GM23248 (cell line): ENCODE data around the gene TCEAL7. TPM values are rescaled to one million over a fixed set of nuclear protein-coding genes. Genes with fewer than 3 reads are reported as not detected.
"Not testable (repeated sequence)": the region's sequence is repeated elsewhere in the genome, so short reads cannot be mapped to it uniquely, and the experiment has no call there.

Source experiments
- DNase-seq: peaks from one replicate; pipeline ENCODE4 v3.0.0-alpha.2; 2015
- H2AFZ ChIP-seq: fragments of 200-600 bp; sonication (generic); 2 replicates; pipeline ENCODE4 v1.6.1; 2016; ENCODE audit warnings: antibody characterized with exemption
- H3F3A ChIP-seq: fragments of 200-600 bp; sonication (generic); 2 replicates; pipeline ENCODE4 v1.6.1; 2016; ENCODE audit warnings: mild to moderate bottlenecking, antibody characterized with exemption, mixed run types; ENCODE audit not compliant: insufficient read depth
- H3K27ac ChIP-seq: fragments of 200-600 bp; sonication (generic); 2 replicates; pipeline ENCODE4 v1.5.1; 2016; ENCODE audit warnings: mild to moderate bottlenecking
- H3K27me3 ChIP-seq: fragments of 200-600 bp; sonication (generic); replicated peaks from 2 replicates; pipeline ENCODE4 v1.6.1; 2016; ENCODE audit warnings: mild to moderate bottlenecking; ENCODE audit not compliant: insufficient read depth
- H3K36me3 ChIP-seq: fragments of 200-600 bp; sonication (generic); 2 replicates; pipeline ENCODE4 v1.6.1; 2016; ENCODE audit warnings: low read depth, mild to moderate bottlenecking
- H3K4me1 ChIP-seq: fragments of 200-600 bp; sonication (generic); 2 replicates; pipeline ENCODE4 v1.6.1; 2016; ENCODE audit warnings: mild to moderate bottlenecking; ENCODE audit not compliant: insufficient read depth
- H3K4me2 ChIP-seq: fragments of 200-600 bp; sonication (generic); one replicate; pipeline ENCODE4 v1.6.1; 2016; ENCODE audit warnings: mild to moderate bottlenecking; ENCODE audit not compliant: unreplicated experiment
- H3K4me3 ChIP-seq: fragments of 200-600 bp; sonication (generic); 2 replicates; pipeline ENCODE4 v1.5.1; 2016; ENCODE audit warnings: mild to moderate bottlenecking
- H3K79me2 ChIP-seq: fragments of 200-600 bp; sonication (generic); 2 replicates; pipeline ENCODE4 v1.6.1; 2016; ENCODE audit warnings: mild to moderate bottlenecking; ENCODE audit not compliant: insufficient read depth
- H3K9ac ChIP-seq: fragments of 200-600 bp; sonication (generic); 2 replicates; pipeline ENCODE4 v1.6.1; 2016; ENCODE audit warnings: mild to moderate bottlenecking
- H3K9me2 ChIP-seq: fragments of 200-600 bp; sonication (generic); 2 replicates; pipeline ENCODE4 v1.6.1; 2016; ENCODE audit warnings: mixed run types, mild to moderate bottlenecking, moderate library complexity; ENCODE audit not compliant: insufficient read depth
- H3K9me3 ChIP-seq: fragments of 200-600 bp; sonication (generic); one replicate; pipeline ENCODE4 v1.6.1; 2017; ENCODE audit warnings: low read depth
- H4K20me1 ChIP-seq: fragments of 200-600 bp; sonication (generic); 2 replicates; pipeline ENCODE4 v1.6.0; 2016; ENCODE audit not compliant: insufficient read depth
- EZH2 ChIP-seq: fragments of 200-600 bp; sonication (generic); IDR thresholded peaks from 2 replicates; pipeline ENCODE4 v1.6.1; 2018; ENCODE audit warnings: antibody characterized with exemption, mild to moderate bottlenecking; ENCODE audit not compliant: insufficient read depth, poor library complexity, severe bottlenecking
- EZH2phosphoT487 ChIP-seq: fragments of 200-600 bp; sonication (generic); IDR thresholded peaks from 2 replicates; pipeline ENCODE4 v1.6.1; 2018; ENCODE audit warnings: antibody characterized with exemption, moderate library complexity, mild to moderate bottlenecking, low read depth; ENCODE audit not compliant: insufficient read depth
- WGBS, 2 experiments: methylation state at CpG; one replicate each; pipeline ENCODE4 v1.1.6; 2015 to 2017; ENCODE audit warnings: low lambda C conversion rate in 2 of 2, low coverage in 1 of 2; ENCODE audit errors: missing lambda C conversion rate in 2 of 2; 5-methylcytosine and 5-hydroxymethylcytosine counted together
- in situ Hi-C: fragments of 300-500 bp; cut with MboI; formaldehyde crosslinking; loops from 2 replicates; pipeline ENCODE4 v1.15.0; 2020
- polyA plus RNA-seq: library from polyadenylated mRNA; unstranded; fragments of >200 nt; fragmentation: Nextera tagmentation; extraction: Ambion mirVana; gene quantifications from 2 replicates; pipeline ENCODE4 v1.2.1, GENCODE V29; 2016
- total RNA-seq: library from RNA; depleted of rRNA; stranded (reverse); fragments of >200 nt; shearing (Covaris generic); gene quantifications from 2 replicates; pipeline ENCODE4 v1.2.3, GENCODE V29; 2014; rRNA removed

The TCEAL7 gene, protein sequence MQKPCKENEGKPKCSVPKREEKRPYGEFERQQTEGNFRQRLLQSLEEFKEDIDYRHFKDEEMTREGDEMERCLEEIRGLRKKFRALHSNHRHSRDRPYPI
- 8.0 and 17.1 TPM in 2 replicates for total RNA-seq
- polyA plus RNA-seq, result 21.8 and 21.9 TPM in 2 replicates

- H3K36me3 ChIP-seq, result no peaks in the 10 kb centered on the region
- no peaks in the 10 kb centered on the region for H3K4me1 ChIP-seq
- no peaks in the 10 kb centered on the region for H3F3A ChIP-seq
- no peaks in the 10 kb centered on the region for H3K27me3 ChIP-seq
- TF ChIP-seq EZH2 (no peak), EZH2phosphoT487 (no peak)
- no peaks in the 10 kb centered on the region for H3K9me3 ChIP-seq
- H2AFZ ChIP-seq, result peak within 1 kb of the TSS; percentile 94
- DNase-seq, result peak; percentile 55
- no peaks in the 10 kb centered on the region for H3K79me2 ChIP-seq
- in situ Hi-C loops, result no loop called here
- no peaks in the 10 kb centered on the region for H3K9me2 ChIP-seq
- H3K27ac ChIP-seq, result no peak within 1 kb of the TSS
- H3K4me2 ChIP-seq, result peak within 1 kb of the TSS; percentile 86
- no peaks in the 10 kb centered on the region for H4K20me1 ChIP-seq
- peak within 1 kb of the TSS; percentile 70 for H3K4me3 ChIP-seq
- WGBS, 2 experiments, result 2 to 6% methylated on average over 7 to 10 of the region's 11 CpGs
- peak within 1 kb of the TSS; percentile 73 for H3K9ac ChIP-seq
Measured at GRCh38 chrX:103329991-103330390, at the start of gene TCEAL7. Gene TCEAL7 (plus strand): TSS chrX:103330239. CDS start chrX:103331404, 1,165 bp downstream.

DNA sequence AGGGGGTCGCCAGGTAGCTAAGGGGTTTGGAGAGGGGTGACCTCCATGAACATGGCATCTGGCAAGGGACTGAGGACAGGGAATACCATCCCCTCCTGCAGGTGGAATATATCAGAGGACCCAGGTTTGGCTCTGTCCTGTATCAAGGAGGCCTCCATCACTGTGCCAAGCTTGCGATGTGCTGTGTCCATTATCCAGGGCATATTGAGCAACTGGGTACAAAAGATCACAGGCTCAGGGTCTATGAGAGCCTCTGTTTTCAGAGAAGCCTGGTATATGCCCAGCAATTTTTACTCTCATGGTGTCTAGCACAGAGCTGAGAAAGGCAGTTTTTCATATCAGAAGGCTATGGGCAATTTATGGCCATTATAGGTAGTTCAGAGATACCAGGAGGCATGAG is 36.9 kb upstream of the TCEAL7 start:
- Histone ChIP-seq H4K20me1 (no peaks in the 10 kb centered on the region), H3K79me2 (no peaks in the 10 kb centered on the region), H3K9me2 (no peaks in the 10 kb centered on the region), H3K36me3 (no peaks in the 10 kb centered on the region), H3K27me3 (no peaks in the 10 kb centered on the region), H3K27ac (no peak overlapping the region), H3K4me3 (no peak overlapping the region), H3K9me3 (no peaks in the 10 kb centered on the region), H2AFZ (no peak overlapping the region), H3K9ac (no peak overlapping the region), H3F3A (no peaks in the 10 kb centered on the region), H3K4me1 (no peaks in the 10 kb centered on the region), H3K4me2 (no peak overlapping the region)
- in situ Hi-C loops, result no loop called here
- no peak for DNase-seq
- TF ChIP-seq EZH2 (no peak), EZH2phosphoT487 (no peak)
- 67 to 71% methylated on average over 2 of the region's 2 CpGs for WGBS, 2 experiments

DNA sequence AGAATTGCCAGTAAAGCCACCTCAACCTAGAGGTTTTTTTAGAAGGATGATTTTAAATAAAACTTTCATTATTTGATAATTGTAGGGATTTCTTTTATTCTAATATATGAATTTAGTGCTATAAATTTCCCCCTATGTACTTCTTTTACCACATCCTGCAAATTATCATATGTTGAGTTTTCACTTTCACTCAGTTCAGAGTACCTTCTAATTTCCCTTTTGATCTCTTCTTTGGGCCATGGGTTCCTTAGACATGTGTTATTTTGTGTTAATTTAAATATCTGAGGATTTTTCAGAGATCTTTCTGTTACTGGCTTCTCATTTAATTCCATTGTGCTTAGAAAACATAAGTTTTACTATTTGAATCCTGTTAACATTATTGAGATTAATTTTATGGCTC is 25.3 kb upstream of the TCEAL7 start:
- no peaks in the 10 kb centered on the region for H3K79me2 ChIP-seq
- H3F3A ChIP-seq, result no peaks in the 10 kb centered on the region
- in situ Hi-C loops, result no loop called here
- no peak overlapping the region for H3K9ac ChIP-seq
- no peaks in the 10 kb centered on the region for H4K20me1 ChIP-seq
- no peak overlapping the region for H3K4me3 ChIP-seq
- no peaks in the 10 kb centered on the region for H3K9me3 ChIP-seq
- H2AFZ ChIP-seq, result no peak overlapping the region
- DNase-seq, result no peak
- no peaks in the 10 kb centered on the region for H3K27me3 ChIP-seq
- no peak overlapping the region for H3K4me2 ChIP-seq
- no peaks in the 10 kb centered on the region for H3K9me2 ChIP-seq
- TF ChIP-seq EZH2 (no peak), EZH2phosphoT487 (no peak)
- H3K36me3 ChIP-seq, result no peaks in the 10 kb centered on the region
- no peaks in the 10 kb centered on the region for H3K4me1 ChIP-seq
- no peak overlapping the region for H3K27ac ChIP-seq

DNA sequence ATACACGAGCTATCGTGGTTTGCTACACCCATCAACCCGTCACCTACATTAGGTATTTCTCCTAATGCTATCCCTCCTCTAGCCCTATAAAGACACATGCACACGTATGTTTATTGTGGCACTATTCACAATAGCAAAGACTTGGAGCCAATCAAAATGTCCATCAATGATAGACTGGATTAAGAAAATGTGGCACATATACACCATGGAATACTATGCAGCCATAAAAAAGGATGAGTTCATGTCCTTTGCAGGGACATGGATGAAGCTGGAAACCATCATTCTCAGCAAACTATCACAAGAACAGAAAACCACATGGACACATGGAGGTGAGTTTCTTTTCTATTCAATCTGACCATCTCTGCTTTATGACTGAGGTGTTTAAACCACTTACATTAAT is 24.4 kb upstream of the TCEAL7 start:
- H3K4me3 ChIP-seq, H3K27me3 ChIP-seq, H3K79me2 ChIP-seq, H3K4me2 ChIP-seq, in situ Hi-C loops, H2AFZ ChIP-seq, H3K27ac ChIP-seq, H3K9me2 ChIP-seq, H4K20me1 ChIP-seq, H3K4me1 ChIP-seq, H3K9ac ChIP-seq, H3K9me3 ChIP-seq, H3K36me3 ChIP-seq, H3F3A ChIP-seq, DNase-seq: not testable (repeated sequence)
- WGBS, 2 experiments, result 69 to 75% methylated on average over 4 of the region's 4 CpGs
